Activated T-cell treated with anti-CD3 and anti-CD28 coated beads for 48 hours (primary cell): ENCODE measurements around the gene HRK.

Experiments
- DNase-seq: peaks from one replicate; pipeline ENCODE4 v3.0.0-alpha.2; 2020; ENCODE audit warnings: low read depth

Gene HRK

DNA sequence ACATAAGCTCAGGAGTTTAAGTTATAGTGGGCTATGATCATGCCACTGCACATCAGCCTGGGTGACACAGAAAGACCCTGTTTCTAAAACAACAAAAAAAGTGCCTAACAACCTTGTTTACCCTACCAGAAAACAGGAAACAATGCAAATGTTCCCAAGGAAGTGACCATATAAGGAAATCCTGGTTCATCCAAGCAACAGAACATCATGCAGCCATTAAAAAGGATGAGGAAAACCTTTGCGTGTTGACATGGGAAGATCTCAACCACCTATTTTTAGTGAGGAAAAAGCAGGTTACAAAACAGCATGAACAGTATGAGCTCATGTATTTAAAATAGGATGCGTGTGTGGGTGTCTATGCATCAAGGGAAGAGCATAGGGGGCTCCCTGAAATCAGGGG lies 13.7 kb downstream of the HRK start:
- no peak for DNase-seq

DNA sequence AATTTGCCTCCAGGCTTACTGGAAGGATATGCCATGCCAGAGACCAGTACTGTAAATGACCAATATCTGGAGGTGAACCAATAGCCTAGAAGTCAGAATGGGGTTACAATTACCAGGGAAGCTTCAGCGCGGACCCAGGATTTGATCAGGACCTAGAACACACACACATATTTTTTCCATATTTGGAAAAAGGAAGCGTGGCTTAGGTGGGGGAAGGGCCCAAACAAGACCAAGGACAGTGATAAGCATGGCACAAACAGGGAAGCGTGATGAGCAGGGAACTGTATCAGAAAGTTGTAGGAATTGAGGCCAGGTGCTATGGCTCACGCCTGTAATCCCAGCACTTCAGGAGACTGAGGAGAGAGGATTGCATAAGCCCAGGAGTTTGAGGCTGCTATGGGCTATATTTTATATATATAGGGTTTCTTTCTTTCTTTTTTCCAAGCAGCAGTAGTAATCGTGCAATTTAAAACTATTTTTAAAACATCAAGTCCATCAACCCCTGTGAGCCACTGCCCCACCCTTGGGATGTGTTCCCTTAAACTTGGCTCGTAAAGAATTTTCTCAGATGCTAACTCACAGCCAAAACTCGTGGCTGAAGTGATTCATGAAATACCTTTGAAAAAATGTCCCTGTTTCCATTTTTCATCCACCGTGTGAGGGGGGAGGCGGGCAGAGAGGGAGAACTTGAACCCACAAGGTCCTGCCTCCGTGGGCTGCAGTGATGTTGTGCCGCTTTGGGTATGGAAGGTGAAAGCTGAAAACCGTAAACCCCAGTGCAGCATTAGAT lies 16.7 kb downstream of the HRK start:
- no peak for DNase-seq

GRCh38 chr12:116863275-116863767 lies 17.9 kb downstream of the HRK start:
- DNase-seq: no peak

GRCh38 chr12:116862167-116862566 lies 19.1 kb downstream of the HRK start:
- DNase-seq: no peak

- no peak for DNase-seq
Measured at GRCh38 chr12:116861320-116861719, 19.9 kb downstream of the HRK start.

- no peak for DNase-seq
Measured at GRCh38 chr12:116860263-116860662, 21.0 kb downstream of the HRK start.

GRCh38 chr12:116859079-116859478 lies 22.2 kb downstream of the HRK start:
- DNase-seq: no peak

DNA sequence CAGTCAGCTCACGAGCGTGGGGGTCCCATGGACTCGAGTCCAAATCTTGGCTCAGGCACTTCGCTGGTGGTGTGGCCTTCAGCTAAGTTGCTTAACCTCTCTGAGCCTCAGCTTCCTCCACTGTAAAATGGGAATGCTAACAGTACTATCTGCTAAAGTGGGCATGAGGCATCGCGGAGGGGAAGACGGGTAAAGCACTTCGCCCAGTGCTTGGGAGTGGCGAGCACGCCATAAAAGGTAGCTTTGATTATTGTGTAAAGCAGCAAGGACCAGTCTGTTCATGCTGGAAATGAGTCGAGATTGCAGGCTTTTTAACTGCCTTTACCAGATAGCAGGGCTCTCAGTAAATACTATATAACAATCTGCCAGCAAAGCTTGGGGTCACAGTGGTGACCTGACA lies 24.5 kb downstream of the HRK start:
- DNase-seq: no peak

DNA sequence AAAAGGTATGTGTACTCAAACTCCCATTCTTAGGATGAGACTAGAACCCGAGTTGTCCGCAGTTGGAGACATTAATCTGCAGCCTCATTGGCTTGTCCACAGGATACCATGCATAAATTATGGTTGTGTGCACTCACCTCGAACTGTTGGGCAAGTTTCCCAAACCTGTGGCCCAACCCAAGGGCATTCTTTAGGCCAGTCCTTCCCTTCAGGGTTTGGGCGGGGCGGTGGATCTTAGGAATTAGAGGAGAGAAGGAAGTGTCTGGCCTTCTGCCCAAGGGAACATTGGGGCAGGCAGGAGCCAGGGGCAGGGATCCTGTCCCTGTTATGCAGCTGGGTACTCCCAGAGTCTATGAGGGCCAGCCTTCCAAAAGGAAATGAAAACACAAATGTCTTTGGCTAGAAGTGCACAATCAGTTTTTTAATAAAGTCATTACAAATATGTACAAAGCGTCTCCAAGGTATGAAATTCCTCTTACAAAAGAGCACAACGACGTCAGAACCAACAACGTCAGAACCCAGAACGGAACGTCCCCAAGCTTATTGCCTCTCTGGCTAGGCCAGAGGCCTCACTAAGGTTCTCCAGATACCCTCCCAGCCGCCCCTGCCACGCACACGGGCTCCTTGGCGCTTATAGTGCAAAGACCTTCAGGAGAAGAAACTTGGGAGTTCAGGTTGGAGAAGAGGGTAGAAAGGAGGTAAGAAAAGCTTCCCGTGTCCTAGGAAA lies 25.3 kb downstream of the HRK start:
- no peak for DNase-seq

GRCh38 chr12:116853507-116853906 lies 27.7 kb downstream of the HRK start:
- DNase-seq: no peak

DNA sequence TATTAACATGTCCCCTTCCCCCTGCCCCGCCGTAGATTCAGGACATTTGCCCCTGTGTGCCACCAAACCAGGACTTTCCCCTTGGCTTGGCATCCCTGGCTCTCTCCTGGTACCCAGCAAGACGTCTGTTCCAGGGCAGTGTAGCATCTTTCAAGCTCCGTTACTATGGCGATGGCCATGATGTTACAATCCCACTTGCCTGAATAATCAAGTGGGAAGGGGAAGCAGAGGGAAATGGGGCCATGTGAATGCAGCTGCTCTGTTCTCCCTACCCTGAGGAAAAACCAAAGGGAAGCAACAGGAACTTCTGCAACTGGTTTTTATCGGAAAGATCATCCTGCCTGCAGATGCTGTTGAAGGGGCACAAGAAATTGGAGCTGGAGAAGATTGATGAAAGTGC lies 28.9 kb downstream of the HRK start:
- DNase-seq: no peak

GRCh38 chr12:116849216-116849615 lies 32.0 kb downstream of the HRK start:
- DNase-seq: no peak

- DNase-seq: no peak
Measured at GRCh38 chr12:116843085-116843484, 38.2 kb downstream of the HRK start.

DNA sequence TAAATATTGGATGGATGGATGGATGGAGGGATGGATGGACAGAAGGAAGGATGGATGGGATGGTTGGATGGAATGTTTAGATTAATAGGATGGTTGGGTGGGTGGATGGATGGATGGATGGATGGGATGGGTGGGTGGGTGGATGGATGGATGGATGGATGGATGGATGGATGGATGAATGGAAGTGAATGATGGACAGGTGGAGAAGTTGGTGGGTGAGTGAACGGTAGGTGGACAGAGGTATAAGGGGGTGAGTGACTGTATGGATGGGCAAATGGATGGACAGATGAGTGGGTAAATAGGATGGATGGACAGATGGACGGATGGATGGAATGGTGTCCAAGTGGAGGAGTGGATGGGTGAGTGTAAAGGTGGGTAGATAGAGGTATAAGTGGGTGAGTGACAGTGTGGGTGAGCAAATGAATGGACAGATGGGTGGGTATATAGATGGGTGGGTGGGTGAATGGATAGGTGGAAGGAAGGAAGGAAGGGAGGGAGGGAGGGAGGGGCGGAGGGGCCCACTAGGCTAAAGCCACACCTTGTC lies 41.9 kb downstream of the HRK start:
- no peak for DNase-seq

- DNase-seq: no peak
Measured at GRCh38 chr12:116838365-116838764, 42.9 kb downstream of the HRK start.

- no peak for DNase-seq
Measured at GRCh38 chr12:116837097-116837496, 44.1 kb downstream of the HRK start.

DNA sequence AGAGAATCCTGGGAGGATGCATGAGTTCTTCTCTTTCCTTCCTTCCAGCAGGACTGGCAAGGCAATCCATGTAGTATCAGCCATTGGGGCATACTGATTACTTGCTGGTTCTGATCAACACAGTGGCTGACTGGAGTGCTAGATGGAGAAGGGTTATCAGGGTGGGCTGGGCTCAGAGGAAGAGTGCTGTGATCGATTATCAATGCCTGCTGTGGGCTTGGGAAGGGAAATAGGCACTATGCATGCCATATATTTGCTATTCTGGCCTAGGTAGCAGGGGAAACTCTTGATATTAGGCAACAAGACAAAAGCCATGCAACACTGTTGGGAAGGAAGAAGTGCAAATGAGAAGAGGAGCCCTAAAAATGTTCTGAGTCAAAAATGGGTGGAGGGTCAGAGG lies 45.8 kb downstream of the HRK start:
- no peak for DNase-seq

- DNase-seq: no peak
Measured at GRCh38 chr12:116833474-116833873, 47.8 kb downstream of the HRK start.

GRCh38 chr12:116832353-116832752 lies 48.9 kb downstream of the HRK start:
- DNase-seq: no peak

DNA sequence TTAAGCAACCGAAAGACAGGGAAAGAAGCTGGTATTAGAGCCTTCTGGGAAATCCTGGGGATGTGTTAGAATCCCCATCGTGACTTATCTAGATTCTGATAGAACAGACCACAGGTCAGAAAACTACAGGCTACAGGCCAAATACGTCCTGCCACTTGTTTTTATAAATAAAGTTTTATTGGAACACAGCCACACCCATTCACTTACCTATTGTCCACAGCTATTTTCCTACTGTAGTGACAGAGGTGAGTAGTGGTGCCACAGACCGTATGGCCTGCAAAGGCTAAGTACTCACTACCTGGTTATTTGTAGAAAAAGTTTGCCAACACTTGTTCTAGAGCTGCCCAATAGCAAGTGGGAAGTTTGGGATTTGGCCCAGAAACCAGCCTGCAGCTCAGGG lies 53.8 kb downstream of the HRK start:
- DNase-seq: no peak

DNA sequence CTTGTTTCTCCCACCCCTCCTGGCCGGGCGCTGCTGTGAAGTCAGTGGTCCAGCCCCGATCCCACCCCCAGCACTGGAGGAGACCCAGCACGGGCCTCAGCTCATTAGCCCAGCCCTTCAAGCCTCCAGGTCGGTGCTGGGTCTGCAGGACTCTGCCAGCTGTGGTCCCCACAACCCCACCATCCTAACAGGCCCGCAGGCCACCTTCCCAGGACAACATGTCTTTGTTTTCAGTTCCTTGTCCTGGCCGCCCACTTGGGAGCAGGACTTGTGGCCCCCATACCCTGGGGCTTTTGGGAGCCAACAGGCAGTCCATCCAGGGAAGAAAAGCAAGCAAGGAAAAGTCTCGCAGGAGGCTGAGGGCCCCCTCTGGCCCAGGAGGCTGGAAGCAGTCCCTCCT lies 60.0 kb downstream of the HRK start:
- no peak for DNase-seq

DNA sequence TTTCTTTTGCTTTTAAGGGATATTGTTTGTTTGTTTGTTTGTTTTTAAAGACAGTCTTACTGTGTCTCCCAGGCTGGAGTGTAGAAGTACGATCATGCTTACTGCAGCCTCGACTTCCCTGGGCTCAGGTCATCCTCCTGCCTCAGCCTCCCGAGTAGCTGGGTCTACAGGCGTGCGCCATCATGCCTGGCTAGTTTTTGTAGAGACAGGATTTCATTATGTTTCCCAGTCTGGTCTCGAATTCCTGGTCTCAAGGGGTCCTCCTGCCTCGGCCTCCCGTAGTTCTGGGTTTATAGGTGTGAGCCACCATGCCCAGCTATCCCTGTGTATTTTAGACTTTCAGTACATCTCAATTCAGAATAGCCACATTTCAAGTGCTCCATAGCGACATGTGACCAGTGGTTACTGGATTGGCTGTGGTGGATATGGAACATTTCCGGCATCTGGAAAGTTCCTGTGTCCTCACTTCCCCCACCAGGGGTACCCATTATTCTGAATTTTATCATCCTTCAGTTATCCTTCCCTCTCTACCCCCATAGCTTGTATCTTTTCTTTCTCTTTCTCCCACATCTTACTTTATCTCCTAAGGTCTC lies 61.1 kb downstream of the HRK start:
- no peak for DNase-seq
